Muscle of arm (tissue), 12 donors: Measurements from ENCODE around the gene NSG2. TPM values are rescaled to one million over a fixed set of nuclear protein-coding genes. Genes with fewer than 3 reads are reported as not detected.

Experiments used
- DNase-seq: peaks from one replicate; pipeline ENCODE4 v3.0.0-alpha.2; 2013
- polyA plus RNA-seq, 12 donors: library from polyadenylated mRNA; unstranded; fragments of 120-200 nt; gene quantifications; one replicate each; pipeline ENCODE4 v1.2.1, GENCODE V29; 2013; ENCODE audit not compliant: insufficient read length in 12 of 12

NSG2 gene
- polyA plus RNA-seq, 12 donors = 0.15 to 10.2 (median 0.20) TPM; not detected in 3

DNA sequence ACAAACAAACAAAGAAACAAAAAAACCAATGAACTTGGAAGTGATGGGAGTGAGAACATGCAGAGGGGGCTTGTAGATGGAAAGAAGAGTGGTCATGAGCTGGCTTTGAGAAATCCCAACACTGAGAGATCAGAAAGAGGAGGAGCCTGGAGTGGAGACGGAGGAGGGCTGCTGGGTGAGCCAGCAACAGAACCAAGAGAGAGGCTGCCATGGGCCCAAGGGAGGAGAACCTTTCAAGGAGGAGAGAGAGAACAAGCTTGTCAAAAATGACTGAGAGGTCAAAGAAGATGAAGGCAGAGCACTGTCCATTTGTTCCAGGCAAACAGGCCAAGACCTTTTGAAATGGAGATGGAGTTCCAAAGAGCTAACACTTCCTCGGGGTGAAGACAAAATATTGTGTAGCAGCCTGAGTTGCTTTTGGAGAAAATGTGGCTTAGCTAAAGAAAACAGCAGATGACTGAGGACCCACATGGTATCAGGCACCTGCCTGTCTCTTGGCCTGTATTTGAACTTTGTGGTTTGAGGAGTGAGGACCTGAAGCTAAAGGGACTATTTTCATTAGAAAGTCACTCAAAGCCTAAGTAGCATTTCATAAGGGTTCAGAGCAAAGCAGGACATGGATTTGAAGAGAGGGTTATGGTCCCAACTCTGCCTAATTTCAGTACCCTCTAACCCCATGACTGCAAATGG lies 13.1 kb downstream of the NSG2 start:
- no peak for DNase-seq

DNA sequence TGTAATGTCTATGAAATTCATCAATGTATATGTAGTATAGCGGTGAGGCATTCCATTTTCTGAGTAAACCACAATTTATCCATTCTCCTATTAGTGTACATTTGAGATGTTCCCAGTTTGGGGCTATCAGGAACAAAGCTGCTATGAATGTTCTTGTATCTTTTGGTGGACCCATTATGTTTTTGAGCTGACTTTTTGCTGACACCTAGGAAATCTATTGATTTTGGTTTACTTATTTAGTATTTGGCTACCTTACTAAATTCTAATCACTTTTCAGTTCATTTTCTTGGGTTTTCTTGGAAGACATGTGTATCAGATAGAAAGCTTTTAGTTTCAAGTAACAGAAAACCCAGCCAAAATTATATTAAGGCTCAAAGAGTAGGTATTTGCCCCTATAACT lies 13.7 kb downstream of the NSG2 start:
- no peak for DNase-seq

DNA sequence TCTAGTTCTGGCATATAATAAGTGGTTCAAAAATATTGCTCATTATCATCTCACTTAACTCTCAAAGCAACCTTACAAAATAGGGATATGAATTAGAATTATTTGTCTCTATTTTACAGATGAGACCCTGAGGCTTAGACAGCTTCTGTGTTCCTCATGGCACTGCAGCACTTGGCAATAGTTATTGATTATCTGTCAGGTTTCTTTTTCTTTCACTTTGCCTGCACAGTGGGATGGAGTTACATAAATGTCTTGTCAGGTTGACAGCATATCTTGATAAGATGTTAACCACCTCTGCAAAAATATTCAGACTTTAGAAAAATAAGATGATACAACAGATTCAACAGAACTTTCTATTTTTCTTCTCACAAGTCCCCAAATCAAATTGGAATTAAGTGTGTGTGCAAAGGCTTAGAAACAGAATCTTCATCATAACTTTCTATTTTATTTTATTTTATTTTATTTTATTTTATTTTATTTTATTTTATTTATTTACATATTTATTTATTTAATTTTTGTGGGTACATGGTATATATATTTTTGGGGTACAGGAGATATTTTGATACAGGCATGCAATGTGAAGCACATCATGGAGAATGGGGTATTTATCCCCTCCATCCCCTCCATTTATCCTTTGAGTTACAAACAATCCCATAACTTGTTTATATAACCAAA lies 17.7 kb downstream of the NSG2 start:
- DNase-seq = no peak

DNA sequence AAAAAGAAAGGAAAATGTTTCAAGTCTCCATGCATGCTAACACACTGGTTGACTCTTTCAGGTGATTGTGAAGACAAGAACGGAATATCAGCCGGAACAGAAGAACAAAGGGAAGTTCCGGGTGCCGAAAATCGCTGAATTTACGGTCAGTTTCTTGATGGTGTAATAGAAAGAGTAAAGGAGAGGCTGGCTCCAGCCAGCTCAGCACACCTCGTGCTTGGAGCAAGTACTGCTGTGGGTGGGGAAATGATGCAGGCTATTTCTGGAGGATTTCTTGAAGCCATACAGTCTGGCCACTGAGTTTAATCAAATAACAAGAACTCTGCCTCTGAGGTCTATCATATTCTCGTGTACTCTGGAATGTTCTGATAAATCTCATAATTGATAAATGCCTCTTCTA lies 18.7 kb downstream of the NSG2 start:
- no peak for DNase-seq

DNA sequence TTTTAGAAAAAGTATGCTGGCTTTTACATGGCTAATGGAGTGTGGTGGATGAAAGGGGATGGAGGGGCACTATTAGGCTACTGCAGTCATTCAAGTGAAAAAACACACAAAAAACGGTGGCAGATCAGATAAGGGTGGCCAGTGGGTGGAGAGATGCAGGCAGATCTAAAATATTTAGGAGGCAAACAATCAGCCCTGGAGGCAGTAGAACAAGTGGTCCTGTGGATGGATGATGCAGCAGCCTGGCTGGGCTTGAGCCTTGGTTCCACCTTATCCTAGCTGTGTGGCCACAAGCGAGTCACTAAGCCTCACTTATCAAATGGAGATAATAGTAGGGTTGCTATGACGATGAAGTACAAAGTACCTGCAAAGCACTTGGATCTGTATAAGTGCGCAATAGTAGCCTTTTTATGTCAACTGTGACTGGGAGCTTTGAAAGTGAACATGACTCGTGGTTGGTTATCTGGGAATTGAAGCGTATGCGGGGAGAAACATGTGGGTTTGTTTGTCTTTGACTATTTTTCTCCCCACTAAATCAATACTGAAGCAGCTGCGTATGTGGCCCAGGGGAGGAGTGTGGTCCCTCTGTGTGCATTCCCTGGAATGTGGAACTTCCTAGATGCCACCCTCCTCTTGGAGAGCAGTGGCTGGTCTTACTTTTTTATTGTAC lies 20.2 kb downstream of the NSG2 start:
- no peak for DNase-seq

DNA sequence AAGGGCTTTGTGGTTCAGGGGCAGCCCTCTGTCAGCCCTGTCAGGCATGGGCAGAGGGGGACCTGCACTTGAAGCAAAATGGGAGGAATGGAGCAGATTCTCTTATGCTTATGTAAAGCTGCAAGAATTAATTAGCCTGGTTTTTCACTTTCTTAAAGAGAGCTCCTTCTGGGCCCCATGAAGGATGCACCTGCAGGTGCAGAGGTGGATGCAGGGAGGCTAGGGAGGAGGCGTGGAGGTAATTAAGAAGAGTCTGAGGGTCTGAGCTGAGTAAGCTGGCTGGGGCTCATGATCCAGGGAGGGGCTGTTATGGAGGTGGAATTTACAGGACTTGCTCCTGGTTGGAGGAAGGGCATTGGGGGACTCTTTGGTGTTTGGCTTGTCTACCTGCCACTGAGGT lies 22.0 kb downstream of the NSG2 start:
- DNase-seq = no peak

DNA sequence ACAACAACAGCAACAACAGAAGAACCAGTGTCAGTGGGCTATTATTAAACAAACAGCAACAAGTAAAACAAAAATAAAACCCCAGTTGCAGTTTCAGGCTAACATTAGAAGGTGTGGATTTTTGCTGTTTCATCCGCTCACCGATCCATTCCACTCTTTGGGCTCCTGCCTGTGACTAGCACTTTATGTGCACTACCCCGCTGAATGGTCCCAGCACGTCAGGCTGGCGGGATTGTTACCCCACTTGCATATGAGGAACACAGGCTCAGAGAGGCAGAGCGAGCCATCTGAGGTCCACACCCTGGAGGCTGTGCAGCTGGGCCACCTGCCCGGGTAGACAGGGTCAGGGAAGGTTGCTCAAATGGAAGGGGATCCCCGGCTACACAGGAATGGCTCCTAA lies 26.0 kb downstream of the NSG2 start:
- no peak for DNase-seq

DNA sequence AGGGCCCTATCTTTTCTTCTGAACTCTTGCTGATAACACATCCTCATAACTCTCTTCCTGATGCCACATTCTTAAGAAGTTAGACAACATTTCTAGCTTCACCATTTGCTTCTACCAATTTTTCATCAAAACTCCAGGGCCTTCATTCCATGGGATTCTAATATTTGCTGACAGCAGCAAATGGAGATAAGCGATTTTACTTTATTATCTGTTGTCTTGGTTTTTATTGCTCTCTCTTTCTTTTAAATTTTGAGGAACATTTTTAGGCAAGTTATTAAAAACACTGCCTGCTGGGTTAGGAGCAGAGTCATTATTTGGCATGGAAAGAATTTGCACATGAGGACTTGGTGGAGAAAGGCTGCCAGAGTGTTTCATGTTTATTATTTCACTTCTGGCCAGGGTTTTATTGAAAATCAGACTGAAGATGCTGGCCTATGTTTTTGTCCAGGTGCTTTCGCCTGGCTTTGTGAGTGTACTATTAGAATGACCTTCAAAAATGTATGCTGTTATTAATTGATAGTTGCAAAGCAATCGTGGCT lies 27.7 kb downstream of the NSG2 start:
- peak; percentile 32 for DNase-seq

DNA sequence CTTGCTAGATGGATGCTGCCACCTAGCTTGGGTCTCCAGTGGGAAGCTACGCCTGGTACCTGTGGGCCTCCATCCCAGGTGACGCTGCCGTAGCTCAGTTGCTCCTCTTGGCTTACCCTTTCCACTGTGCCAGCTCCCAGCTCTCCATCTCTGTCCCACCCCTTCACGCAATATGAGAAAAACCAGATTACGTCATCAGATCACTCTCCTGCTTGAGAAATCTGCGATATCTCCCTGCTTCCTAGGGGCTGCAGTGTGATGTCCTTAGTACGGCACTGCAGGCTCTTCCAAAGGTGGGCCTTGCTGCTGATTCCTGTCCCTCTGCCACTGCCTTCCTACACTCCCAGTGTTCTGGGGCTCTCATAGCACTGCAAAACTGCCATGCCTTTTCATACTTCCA lies 28.9 kb downstream of the NSG2 start:
- no peak for DNase-seq

DNA sequence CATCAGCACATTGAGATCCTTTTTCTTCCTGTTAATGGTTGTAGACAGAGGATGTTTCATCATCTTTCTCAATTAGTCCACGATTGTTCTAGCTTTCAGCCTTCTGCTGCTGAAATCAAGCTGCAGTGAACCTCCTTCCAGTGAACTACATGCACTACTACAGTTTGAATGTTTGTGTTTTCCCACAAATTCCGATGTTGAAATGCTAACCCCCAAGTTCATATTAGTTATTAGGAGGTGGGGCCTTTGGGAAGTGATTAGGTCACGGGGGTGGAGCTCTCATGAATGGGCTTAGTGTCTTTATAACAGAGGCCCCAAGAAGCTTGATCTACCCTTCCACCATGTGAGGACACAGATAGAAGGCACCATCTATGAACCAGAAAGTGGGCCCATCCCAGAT lies 32.9 kb downstream of the NSG2 start:
- DNase-seq = no peak

DNA sequence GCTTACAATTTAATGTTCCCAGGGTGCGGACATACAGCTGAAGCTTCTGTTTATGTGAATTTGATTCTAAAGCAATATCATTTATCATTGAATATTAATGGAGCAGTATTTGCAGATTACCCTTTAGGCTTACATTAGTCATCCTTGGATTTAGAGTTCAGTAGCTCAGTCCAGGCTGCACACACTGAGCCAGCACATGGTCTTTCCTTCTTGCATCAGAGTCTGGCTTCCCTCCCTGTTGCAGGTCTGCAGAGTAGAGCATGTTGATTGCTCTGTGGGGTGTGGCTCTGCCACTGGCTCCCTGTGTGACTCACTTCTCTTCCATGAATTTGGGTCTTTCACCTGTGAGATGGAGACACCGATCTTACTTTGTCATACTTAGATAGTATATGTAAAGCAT lies 36.8 kb downstream of the NSG2 start:
- DNase-seq = no peak

DNA sequence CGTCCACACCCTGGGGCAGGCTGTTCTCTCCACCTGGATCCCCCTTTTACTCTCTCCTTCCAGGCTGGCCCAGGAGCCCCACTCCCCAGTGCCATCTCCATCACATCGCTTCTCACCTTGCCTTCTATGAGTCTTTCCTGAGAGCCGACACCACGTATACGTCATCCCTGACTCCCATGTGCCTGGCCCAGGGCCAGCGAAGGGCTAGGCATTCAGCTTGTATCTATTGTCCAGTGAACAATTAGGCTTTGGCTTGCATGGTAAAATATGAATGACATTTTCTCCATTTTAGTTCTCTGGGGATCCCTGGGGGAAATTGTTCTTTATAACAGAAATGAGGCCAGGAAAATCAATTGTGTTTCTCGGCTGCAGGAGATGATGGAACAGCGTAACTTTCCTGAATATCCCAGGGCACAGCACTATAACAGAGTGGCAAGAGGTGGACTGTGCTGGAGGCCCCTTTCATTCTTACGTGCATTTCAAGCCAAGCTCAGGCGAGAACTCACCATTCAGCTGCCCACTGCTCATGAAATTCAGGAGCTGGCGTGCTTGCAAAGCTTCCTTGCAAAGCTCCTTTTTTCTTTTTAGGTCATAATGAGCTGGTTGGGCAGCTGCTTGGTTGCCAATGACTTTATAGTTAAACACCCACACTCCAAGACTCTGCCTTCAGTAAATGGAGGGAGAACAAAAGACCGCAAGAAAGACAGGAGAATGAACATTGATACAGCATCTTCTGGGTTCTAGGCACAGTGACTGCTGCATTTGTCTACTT lies 37.7 kb downstream of the NSG2 start:
- DNase-seq = no peak

DNA sequence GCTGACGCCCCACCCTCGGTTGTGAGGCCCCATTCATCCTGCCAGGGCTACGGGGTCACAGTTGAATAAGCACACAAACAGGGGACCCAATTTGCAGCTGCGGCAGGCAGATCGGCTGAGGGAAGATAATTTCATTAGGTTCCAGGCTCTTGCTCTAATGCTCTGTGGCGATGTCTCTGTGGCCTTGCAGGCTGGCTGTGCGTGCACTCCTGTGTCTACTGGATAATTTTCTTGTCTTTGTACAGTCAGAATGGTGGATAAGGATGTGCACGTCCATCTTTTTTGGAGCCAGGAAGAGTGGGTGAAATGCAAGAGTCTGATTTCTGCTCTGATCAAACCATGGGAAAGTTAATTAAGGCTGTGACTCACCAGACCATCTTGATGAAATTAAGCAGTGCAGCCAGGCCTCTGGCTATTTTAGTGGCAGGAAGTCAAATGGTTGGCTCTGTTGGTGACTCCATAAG lies 39.2 kb downstream of the NSG2 start:
- DNase-seq = no peak

DNA sequence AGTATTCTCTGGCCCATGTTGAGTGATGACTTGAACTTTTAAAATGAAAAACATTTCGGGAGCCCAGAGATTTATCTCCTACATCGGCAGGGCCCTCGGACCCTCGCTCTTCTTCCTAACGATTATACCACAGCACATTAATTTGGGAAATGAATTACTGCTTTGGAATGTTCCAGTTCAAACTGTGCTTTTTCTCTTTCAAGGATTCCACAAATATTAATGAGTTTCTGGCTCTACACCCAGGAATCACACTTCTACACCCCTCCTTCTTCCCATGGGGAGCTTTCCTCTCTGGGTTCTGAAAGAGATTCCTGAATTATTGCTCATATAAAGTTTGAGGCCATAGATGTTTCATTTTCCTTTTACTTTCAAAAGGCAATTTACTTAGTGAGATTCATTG lies 41.2 kb downstream of the NSG2 start:
- DNase-seq = no peak

DNA sequence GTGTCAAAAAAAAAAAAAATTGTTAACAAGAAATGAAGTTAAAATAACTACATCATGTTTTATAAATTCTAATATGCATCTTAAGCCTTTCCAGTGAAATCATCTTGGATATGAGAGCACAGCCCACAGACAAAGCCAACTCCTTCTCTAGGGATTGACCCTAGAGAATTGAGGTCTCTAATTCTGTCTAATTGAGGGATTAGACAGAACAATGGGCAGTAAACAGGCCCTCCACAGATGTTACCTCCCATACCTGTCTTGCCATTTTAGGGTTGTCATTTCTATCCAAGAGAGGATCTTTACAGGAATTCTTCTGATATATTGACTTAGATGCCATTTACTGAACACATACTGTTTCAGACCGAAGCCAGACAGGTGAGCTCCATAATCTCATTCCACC lies 42.3 kb downstream of the NSG2 start:
- DNase-seq = no peak

DNA sequence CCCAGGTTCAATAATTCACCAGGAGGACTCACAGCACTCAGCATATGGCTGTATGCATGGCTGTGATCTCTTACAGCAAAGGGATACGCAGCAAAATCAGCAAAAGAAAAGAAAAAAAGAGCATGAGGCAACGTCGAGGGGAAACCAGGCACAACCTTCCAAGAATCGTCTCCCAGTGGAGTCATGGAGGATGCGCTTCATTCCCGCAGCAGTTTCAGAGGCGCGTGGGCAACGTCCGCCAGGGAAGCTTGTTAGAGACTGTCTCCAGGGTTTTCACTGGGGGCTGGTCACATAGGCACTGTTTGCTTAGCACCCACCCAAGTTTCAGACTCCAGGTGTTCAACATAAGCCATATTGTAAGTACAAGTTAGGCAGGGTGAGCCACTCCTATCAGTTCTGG lies 44.6 kb downstream of the NSG2 start:
- peak; percentile 5 for DNase-seq

DNA sequence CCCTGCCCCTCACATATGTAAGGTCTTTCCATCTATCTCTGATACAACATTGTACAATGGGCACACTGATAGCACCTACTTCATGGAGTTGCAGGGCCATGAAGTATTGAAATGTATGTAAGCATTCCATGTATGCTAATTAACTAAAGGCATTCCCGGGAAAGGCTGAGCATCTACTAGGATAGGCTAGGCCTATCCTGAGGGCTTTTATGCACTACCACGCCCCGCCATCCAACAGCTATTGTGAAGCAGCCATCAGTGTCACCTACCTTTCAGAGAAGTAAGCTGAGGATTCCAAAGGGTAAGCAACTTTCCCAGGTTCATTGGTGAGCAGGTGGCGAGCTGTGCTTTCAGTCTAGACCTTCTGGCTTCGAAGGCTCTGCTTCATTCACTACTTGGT lies 47.6 kb downstream of the NSG2 start:
- no peak for DNase-seq

DNA sequence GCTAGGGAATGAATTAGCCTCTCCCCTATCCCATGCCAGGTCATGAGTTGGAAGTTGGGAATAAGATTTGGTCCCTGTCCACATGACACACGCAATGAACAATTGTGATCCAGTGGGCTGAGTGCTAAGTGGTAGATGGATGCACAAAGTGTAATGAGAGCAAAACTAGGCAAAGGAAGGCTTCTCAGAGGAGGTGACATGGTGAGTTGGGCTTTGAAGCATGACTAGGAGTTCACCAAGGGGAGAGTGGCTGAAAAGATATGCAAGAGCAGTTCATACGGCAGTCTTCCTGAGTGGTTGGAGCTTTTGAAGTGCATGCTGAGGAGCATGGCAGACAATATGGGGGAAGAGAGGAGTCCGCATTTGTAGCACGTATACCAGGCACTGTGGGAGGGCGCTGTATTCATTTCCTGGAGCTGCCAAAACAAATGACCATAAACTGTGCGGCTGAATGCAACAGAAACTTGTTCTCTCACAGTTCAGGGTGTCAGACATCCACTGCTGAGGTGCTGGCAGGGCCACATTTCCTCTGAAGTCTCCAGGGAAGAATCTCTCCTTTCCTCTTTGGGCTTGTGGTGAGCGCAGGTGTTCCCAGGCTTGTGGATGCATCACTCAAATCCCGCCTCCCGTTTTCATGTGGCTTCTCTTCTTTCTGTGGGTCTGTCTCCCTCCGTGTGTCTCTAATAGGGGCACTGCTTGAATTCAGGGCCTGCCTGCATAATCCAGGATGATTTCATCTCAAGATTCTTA lies 49.5 kb downstream of the NSG2 start:
- no peak for DNase-seq

DNA sequence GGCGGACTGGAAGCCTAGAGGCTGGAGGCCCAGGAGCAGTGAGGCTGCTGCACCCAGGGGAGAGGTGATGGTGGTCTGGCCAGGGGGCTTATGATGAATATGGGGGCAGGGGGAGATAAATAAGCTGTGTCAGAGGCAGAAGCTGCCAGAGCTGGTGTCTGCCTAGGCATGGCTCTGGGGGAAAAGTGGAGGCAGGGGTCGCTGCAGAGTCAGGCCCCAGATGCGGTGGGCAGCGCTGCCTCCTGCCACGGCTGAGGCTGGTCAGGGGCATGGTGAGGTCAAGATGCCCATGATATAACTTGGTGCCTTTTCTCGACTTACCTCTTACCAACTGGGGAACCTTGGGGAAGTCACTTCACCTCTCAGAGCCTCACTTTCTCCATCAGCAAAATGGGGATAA lies 51.1 kb downstream of the NSG2 start:
- DNase-seq = no peak

DNA sequence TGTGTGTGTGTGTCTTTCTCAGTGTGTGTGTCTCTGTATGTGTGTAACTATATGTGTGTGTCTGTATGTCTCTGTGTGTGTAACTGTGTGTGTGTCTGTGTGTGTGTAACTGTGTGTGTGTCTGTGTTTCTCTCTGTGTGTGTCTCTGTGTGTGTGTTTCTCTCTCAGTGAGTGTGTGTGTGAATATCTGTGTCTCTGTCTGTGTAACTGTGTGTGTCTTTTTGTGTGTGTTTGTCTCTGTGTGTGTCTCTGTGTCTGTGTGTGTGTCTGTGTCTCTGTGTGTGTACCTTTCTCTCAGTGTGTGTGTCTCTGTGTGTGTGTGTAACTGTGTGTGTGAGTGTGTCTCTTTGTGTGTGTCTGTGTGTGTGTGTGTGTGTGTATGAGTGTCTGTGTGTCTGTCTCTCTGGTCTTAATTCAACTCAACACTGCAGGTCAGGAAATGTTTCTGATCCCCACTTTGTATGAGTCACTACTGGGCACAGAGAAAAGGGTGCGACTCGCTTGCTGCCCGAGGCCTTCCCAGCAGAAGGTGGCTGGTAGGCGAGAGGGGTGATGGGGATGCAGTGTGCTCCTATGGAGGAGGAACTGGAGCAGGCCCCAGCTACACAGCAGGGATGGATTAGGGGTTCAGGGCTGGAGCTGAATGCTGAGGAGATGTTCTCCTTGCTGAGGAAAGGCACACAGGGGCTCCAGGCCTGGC lies 52.1 kb downstream of the NSG2 start:
- no peak for DNase-seq

DNA sequence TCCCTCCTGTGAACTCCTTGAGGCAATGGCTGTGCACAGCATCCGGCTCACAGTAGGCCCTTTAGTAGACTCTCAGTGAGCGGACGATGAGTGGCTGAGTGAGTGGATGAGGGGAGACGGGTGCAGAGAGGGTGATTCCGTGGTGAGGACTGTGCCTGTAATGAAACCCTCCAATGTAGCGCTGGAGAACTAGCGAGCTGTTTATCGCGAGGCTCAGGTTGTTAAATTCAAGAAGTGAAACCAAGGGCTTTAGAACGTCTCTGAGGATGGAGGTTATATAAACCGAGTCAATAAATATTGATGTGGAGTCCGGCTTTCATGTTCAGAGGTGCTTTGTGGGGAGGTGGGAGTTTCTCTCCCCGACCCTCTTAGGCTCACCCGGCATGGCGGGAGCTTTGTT lies 53.2 kb downstream of the NSG2 start:
- no peak for DNase-seq
